Prostate gland (tissue), 2 donors: ENCODE measurements around the gene ADCY3.

Source experiments
- POLR2A ChIP-seq: fragments of 450-650 bp; IDR thresholded peaks from one replicate; pipeline ENCODE4 v1.6.1; 2016; ENCODE audit warnings: antibody characterized with exemption, mild to moderate bottlenecking
- POLR2AphosphoS5 ChIP-seq: sonication (generic); formaldehyde crosslinking; IDR thresholded peaks from one replicate; pipeline ENCODE4 v1.6.1; 2017; ENCODE audit warnings: antibody characterized with exemption
- TF ChIP-seq, protein P1 (sequence below), 4 experiments: fragments of 200-600 bp in 2 of 4; fragments of 450-650 bp in 2 of 4; sonication (generic) in 2 of 4; IDR thresholded peaks; 1 replicate in 3 of 4; 2 replicates in 1 of 4; pipeline ENCODE4 v1.5.1; 2016 to 2019; ENCODE audit warnings: antibody characterized with exemption in 4 of 4, mild to moderate bottlenecking in 2 of 4, moderate library complexity in 2 of 4

DNA sequence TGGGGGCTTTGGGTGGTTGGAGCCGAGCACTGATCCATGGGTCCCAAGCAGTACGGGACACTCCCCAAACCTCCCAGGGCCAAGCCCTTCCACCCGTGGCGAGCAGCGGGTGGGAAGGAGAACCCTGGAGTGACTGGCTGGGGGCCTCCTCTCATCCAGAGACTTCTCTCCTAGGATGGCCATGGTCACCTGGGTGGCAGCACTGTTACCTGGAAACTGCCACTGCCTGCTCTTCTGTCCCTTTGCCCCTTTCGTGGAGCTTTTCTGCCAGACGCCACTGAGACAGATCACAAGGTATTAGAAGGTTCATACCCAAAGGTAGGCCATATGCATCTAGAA lies 99.9 kb downstream of the ADCY3 start:
- TF ChIP-seq, protein P1, sequence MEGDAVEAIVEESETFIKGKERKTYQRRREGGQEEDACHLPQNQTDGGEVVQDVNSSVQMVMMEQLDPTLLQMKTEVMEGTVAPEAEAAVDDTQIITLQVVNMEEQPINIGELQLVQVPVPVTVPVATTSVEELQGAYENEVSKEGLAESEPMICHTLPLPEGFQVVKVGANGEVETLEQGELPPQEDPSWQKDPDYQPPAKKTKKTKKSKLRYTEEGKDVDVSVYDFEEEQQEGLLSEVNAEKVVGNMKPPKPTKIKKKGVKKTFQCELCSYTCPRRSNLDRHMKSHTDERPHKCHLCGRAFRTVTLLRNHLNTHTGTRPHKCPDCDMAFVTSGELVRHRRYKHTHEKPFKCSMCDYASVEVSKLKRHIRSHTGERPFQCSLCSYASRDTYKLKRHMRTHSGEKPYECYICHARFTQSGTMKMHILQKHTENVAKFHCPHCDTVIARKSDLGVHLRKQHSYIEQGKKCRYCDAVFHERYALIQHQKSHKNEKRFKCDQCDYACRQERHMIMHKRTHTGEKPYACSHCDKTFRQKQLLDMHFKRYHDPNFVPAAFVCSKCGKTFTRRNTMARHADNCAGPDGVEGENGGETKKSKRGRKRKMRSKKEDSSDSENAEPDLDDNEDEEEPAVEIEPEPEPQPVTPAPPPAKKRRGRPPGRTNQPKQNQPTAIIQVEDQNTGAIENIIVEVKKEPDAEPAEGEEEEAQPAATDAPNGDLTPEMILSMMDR (IDR thresholded peaks at IDR 0.05), result no peak
- TF ChIP-seq POLR2A (no peak), POLR2AphosphoS5 (no peak)
